ENCODE measurements around the gene TPPP2. TPM values are rescaled to one million over a fixed set of nuclear protein-coding genes. Genes with fewer than 3 reads are reported as not detected.
A peak's percentile ranks its signal among the peaks of the same experiment; 100 is the strongest.
"Not testable (repeated sequence)": the region's sequence is repeated elsewhere in the genome, so short reads cannot be mapped to it uniquely, and the experiment has no call there.

TPPP2 gene
- total RNA-seq (2014; rRNA removed; shearing (Covaris generic)), result not detected in 2 replicates

- no peak for DNase-seq (ENCODE audit: low read depth)
These were observed at the start of gene TPPP2 for GRCh38 chr14:21029917-21030316. Gene TPPP2 (plus strand): TSS chr14:21030217. CDS start chr14:21030582, 365 bp downstream.

GRCh38 chr14:20980906-20981305 lies 49.1 kb upstream of the TPPP2 start:
- DNase-seq (ENCODE audit: low read depth), result no peak

- DNase-seq (ENCODE audit: low read depth), result no peak
These were observed 47.2 kb upstream of the TPPP2 start for GRCh38 chr14:20982646-20983369.

GRCh38 chr14:20985650-20986049 lies 44.4 kb upstream of the TPPP2 start:
- not testable (repeated sequence) for DNase-seq (ENCODE audit: low read depth)

GRCh38 chr14:20986811-20987210 lies 43.2 kb upstream of the TPPP2 start:
- peak; percentile 94 for DNase-seq (ENCODE audit: low read depth)

GRCh38 chr14:20988717-20989470 lies 41.1 kb upstream of the TPPP2 start:
- DNase-seq (ENCODE audit: low read depth), result peak; percentile 28

GRCh38 chr14:20989471-20989786 lies 40.6 kb upstream of the TPPP2 start:
- DNase-seq (ENCODE audit: low read depth), result no peak

GRCh38 chr14:20989787-20990600 lies 40.0 kb upstream of the TPPP2 start, which contains the start of gene METTL17:
Gene METTL17 (plus strand): TSS chr14:20989980. CDS start chr14:20990003, 23 bp downstream.
- peak; percentile 96 for DNase-seq (ENCODE audit: low read depth)

- DNase-seq (ENCODE audit: low read depth), result no peak
These were observed 33.5 kb upstream of the TPPP2 start for GRCh38 chr14:20996521-20996920.

- no peak for DNase-seq (ENCODE audit: low read depth)
These were observed 32.9 kb upstream of the TPPP2 start for GRCh38 chr14:20997115-20997514.

- DNase-seq (ENCODE audit: low read depth), result no peak
These were observed 32.5 kb upstream of the TPPP2 start for GRCh38 chr14:20997564-20997963.

GRCh38 chr14:20998139-20998538 lies 31.9 kb upstream of the TPPP2 start:
- no peak for DNase-seq (ENCODE audit: low read depth)

- peak; percentile 59 for DNase-seq (ENCODE audit: low read depth)
These were observed 31.2 kb upstream of the TPPP2 start, which contains the start of gene SLC39A2 for GRCh38 chr14:20998674-20999366. Gene SLC39A2 (plus strand): TSS chr14:20999293. CDS start chr14:20999447, 154 bp downstream.

GRCh38 chr14:20999591-20999990 lies 30.4 kb upstream of the TPPP2 start:
- DNase-seq (ENCODE audit: low read depth), result no peak

GRCh38 chr14:21001218-21001617 lies 28.8 kb upstream of the TPPP2 start:
- no peak for DNase-seq (ENCODE audit: low read depth)

- DNase-seq (ENCODE audit: low read depth), result no peak
These were observed 26.1 kb upstream of the TPPP2 start for GRCh38 chr14:21003788-21004346.

GRCh38 chr14:21009721-21010120 lies 20.3 kb upstream of the TPPP2 start:
- not testable (repeated sequence) for DNase-seq (ENCODE audit: low read depth)

GRCh38 chr14:21011136-21011535 lies 18.9 kb upstream of the TPPP2 start:
- no peak for DNase-seq (ENCODE audit: low read depth)

- DNase-seq (ENCODE audit: low read depth), result peak; percentile 79
These were observed 15.2 kb upstream of the TPPP2 start for GRCh38 chr14:21014761-21015190.

GRCh38 chr14:21015312-21015711 lies 14.7 kb upstream of the TPPP2 start:
- DNase-seq (ENCODE audit: low read depth), result no peak
